GM23338 (cell line): ENCODE results near the gene FNDC3B. TPM values are rescaled to one million over a fixed set of nuclear protein-coding genes. Genes with fewer than 3 reads are reported as not detected.
A peak's percentile ranks its signal among the peaks of the same experiment; 100 is the strongest.

Source experiments
- CREB1 ChIP-seq: fragments of 250-450 bp; sonication (Bioruptor Pico); IDR thresholded peaks from 2 replicates; pipeline ENCODE4 v1.5.0; 2020; ENCODE audit warnings: low read depth, mild to moderate bottlenecking, moderate library complexity
- EZH2 ChIP-seq: fragments of 200-600 bp; sonication (generic); IDR thresholded peaks from one replicate; pipeline ENCODE4 v1.8.0; 2017; ENCODE audit warnings: antibody characterized with exemption, mild to moderate bottlenecking, low read depth; ENCODE audit not compliant: unreplicated experiment
- REST ChIP-seq: IDR thresholded peaks from one replicate; pipeline ENCODE4 v1.6.1; 2018; ENCODE audit warnings: antibody characterized with exemption; ENCODE audit not compliant: unreplicated experiment
- ZNF114 ChIP-seq: fragments of 250-450 bp; sonication (Bioruptor Pico); IDR thresholded peaks from 2 replicates; pipeline ENCODE4 v1.5.0; 2020; ENCODE audit warnings: mild to moderate bottlenecking, moderate library complexity
- polyA plus RNA-seq: library from polyadenylated mRNA; unstranded; fragments of >200 nt; fragmentation: Nextera tagmentation; extraction: Ambion mirVana; gene quantifications from 2 replicates; pipeline ENCODE4 v1.2.1, GENCODE V29; 2016
- total RNA-seq: library from RNA; depleted of rRNA; stranded (reverse); fragments of >200 nt; shearing (Covaris generic); gene quantifications from 2 replicates; pipeline ENCODE4 v1.2.3, GENCODE V29; 2014
- TF ChIP-seq, protein P1 (sequence below): fragments of 250-450 bp; sonication (Bioruptor Pico); IDR thresholded peaks from 2 replicates; pipeline ENCODE4 v1.5.0; 2020; ENCODE audit warnings: mild to moderate bottlenecking, moderate library complexity

FNDC3B gene
- total and polyA plus RNA-seq, 2 experiments from 2014 or later, result 19.1 to 55.4 TPM

- TF ChIP-seq REST (peak; percentile 9), CREB1 (CRISPR knock-in tag) (peak; percentile 54; the same call in 1 of the 2 replicates), EZH2 (no peak), ZNF114 (CRISPR knock-in tag) (no peak)
- TF ChIP-seq, protein P1, sequence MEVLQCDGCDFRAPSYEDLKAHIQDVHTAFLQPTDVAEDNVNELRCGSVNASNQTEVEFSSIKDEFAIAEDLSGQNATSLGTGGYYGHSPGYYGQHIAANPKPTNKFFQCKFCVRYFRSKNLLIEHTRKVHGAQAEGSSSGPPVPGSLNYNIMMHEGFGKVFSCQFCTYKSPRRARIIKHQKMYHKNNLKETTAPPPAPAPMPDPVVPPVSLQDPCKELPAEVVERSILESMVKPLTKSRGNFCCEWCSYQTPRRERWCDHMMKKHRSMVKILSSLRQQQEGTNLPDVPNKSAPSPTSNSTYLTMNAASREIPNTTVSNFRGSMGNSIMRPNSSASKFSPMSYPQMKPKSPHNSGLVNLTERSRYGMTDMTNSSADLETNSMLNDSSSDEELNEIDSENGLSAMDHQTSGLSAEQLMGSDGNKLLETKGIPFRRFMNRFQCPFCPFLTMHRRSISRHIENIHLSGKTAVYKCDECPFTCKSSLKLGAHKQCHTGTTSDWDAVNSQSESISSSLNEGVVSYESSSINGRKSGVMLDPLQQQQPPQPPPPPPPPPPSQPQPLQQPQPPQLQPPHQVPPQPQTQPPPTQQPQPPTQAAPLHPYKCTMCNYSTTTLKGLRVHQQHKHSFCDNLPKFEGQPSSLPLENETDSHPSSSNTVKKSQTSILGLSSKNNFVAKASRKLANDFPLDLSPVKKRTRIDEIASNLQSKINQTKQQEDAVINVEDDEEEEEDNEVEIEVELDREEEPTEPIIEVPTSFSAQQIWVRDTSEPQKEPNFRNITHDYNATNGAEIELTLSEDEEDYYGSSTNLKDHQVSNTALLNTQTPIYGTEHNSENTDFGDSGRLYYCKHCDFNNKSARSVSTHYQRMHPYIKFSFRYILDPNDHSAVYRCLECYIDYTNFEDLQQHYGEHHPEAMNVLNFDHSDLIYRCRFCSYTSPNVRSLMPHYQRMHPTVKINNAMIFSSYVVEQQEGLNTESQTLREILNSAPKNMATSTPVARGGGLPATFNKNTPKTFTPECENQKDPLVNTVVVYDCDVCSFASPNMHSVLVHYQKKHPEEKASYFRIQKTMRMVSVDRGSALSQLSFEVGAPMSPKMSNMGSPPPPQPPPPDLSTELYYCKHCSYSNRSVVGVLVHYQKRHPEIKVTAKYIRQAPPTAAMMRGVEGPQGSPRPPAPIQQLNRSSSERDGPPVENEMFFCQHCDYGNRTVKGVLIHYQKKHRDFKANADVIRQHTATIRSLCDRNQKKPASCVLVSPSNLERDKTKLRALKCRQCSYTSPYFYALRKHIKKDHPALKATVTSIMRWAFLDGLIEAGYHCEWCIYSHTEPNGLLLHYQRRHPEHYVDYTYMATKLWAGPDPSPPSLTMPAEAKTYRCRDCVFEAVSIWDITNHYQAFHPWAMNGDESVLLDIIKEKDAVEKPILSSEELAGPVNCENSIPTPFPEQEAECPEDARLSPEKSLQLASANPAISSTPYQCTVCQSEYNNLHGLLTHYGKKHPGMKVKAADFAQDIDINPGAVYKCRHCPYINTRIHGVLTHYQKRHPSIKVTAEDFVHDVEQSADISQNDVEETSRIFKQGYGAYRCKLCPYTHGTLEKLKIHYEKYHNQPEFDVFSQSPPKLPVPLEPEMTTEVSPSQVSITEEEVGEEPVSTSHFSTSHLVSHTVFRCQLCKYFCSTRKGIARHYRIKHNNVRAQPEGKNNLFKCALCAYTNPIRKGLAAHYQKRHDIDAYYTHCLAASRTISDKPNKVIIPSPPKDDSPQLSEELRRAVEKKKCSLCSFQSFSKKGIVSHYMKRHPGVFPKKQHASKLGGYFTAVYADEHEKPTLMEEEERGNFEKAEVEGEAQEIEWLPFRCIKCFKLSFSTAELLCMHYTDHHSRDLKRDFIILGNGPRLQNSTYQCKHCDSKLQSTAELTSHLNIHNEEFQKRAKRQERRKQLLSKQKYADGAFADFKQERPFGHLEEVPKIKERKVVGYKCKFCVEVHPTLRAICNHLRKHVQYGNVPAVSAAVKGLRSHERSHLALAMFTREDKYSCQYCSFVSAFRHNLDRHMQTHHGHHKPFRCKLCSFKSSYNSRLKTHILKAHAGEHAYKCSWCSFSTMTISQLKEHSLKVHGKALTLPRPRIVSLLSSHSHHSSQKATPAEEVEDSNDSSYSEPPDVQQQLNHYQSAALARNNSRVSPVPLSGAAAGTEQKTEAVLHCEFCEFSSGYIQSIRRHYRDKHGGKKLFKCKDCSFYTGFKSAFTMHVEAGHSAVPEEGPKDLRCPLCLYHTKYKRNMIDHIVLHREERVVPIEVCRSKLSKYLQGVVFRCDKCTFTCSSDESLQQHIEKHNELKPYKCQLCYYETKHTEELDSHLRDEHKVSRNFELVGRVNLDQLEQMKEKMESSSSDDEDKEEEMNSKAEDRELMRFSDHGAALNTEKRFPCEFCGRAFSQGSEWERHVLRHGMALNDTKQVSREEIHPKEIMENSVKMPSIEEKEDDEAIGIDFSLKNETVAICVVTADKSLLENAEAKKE, result no peak
Measured at GRCh38 chr3:172040078-172040980, 951 bp downstream of the FNDC3B start (continued).
